ENCODE measurements around the gene EVI5.
"Not testable (repeated sequence)": the region's sequence is repeated elsewhere in the genome, so short reads cannot be mapped to it uniquely, and the experiment has no call there.

The EVI5 gene

GRCh38 chr1:92690212-92690906 lies 94.5 kb downstream of the EVI5 start:
- DNase-seq (ENCODE audit: low spot score), result no peak

- no peak for DNase-seq (ENCODE audit: low spot score)
These were observed 104.9 kb downstream of the EVI5 start for GRCh38 chr1:92679980-92680379.

DNA sequence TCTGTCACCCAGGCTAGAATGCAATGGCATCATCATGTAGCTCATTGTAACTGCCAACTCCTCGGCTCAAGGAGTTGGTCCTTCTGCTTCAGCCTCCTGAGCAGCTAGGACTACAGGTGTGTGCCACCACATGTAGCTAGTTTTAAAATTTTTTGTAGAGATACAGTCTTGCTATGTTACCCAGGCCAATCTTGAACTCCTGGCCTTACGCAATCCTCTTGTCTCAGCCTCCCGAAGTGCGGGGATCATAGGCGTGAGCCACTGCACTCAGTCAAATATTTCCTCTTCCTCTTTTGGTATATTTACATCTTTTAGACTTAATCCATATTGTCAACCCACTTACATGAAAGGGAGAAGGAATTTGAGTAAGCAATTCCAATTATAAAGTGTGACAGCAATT lies 121.1 kb downstream of the EVI5 start:
- DNase-seq (ENCODE audit: low spot score), result no peak

- DNase-seq (ENCODE audit: low spot score), result no peak
These were observed 122.9 kb downstream of the EVI5 start for GRCh38 chr1:92662048-92662447.

DNA sequence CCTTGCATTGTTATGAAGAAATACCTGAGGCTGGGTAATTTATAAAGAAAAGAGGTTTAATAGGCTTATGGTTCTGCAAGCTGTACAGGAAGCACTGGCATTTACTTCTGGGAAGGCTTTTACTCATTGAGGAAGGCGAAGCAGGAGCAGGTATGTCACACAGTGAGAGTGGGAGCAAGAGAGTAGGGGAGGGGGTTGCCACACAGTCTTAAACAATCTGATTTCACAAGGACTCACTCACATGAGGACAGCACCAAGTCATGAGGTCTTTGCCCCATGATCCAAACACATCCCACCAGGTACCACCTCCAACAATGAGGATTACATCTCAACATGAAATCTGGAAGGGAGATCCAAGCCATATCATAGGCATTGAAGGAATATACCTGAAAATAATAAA lies 127.2 kb downstream of the EVI5 start:
- DNase-seq (ENCODE audit: low spot score), result no peak

- DNase-seq (ENCODE audit: low spot score), result no peak
These were observed 129.6 kb downstream of the EVI5 start for GRCh38 chr1:92655197-92655801.

GRCh38 chr1:92653605-92654381 lies 131.1 kb downstream of the EVI5 start:
- no peak for DNase-seq (ENCODE audit: low spot score)

GRCh38 chr1:92640686-92641085 lies 144.2 kb downstream of the EVI5 start:
- DNase-seq (ENCODE audit: low spot score), result not testable (repeated sequence)

- no peak for DNase-seq (ENCODE audit: low spot score)
These were observed 146.4 kb downstream of the EVI5 start for GRCh38 chr1:92638498-92638897.

- not testable (repeated sequence) for DNase-seq (ENCODE audit: low spot score)
These were observed 149.7 kb downstream of the EVI5 start for GRCh38 chr1:92635203-92635602.

DNA sequence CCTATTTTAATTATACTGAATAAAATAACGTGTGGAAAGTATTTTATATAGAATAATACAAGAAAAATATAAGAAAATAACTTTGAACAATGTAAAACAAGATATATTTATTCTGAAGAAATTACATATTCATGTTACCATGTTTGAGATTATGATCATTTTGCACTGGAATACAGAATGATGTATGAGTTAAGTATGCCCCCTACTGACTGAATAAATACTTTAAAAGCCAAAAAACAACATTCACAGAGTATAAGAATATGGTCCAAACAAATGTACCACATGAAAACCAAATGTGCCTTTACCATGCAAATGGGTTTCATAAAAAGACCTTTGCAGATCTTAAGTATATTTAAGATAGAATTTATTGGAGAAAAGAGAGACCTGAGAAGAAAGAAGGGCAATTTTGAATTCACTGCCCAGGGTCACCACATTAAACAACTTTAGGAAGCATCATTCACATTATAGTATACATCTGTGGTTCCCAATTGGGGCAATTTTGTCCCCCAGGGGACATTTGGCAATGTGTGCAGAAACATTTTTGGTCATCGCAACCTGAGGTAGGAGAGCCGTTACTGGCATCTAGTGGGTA lies 161.6 kb downstream of the EVI5 start:
- no peak for DNase-seq (ENCODE audit: low spot score)

DNA sequence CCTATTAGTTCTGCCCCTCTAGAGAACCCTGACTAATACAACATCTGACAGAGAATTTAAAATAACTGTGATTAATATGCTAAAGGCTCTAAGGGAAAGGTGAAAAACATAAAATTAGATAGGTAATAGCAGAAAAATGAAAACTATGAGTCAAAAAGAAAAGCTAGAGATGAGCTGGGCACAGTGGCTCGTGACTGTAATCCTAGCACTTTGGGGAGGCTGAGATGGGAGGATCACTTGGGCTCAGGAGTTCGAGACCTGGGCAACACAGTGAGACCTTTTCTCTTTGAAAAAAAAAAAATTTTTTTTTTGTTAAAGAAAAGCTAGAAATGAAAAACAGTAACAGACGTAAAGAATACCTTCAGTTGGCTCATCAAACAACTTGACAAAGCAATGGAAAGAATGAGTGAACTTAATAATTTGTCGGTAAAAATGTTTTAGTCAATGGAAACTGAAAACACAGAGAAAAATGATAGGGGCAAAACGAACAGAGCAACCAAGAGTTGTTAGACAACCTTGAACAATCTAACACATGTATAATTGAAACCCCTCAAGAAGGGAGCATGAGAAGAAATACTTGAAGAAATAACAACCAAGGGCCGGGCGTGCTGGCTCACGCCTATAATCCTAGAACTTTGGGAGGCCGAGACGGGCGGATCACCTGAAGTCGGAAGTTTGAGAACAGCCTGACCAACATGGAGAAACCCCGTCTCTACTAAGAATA lies 165.3 kb downstream of the EVI5 start:
- DNase-seq (ENCODE audit: low spot score), result no peak

DNA sequence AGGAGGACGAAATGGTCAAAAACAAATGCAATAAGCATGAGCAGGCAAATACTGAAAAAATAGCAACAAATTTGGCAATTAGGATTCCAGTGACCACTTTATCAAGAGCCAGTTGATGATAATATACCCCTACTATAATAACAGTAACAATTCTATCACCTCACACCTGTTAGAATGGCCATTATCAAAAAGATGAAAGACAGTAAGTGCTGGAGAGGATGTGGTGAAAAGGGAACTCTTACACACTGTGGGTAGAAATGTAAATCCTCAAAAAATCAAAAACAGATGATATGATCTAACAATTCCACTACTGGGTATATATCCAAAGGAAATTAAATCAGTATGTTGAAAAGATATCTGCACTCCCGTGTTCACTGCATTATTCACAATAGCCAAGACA lies 183.9 kb downstream of the EVI5 start:
- DNase-seq (ENCODE audit: low spot score), result no peak

DNA sequence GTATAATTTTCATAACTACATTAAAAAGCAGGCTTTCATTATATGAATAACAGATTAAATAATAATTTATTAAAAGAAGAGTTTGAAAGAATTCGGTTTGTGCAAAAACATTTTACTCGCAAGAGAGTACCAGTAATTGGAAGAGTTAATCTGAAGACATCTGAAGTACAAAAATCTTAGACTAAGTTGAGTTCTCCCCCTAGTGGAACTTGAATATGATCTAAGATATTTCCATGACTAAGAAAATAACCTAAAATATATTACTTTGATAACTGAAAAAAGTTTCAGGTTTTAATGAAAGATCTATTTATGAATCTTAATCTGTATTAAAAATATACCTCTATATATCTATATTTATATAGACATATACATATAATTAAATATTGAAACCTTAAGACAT lies 185.7 kb downstream of the EVI5 start:
- DNase-seq (ENCODE audit: low spot score), result peak; percentile 22

DNA sequence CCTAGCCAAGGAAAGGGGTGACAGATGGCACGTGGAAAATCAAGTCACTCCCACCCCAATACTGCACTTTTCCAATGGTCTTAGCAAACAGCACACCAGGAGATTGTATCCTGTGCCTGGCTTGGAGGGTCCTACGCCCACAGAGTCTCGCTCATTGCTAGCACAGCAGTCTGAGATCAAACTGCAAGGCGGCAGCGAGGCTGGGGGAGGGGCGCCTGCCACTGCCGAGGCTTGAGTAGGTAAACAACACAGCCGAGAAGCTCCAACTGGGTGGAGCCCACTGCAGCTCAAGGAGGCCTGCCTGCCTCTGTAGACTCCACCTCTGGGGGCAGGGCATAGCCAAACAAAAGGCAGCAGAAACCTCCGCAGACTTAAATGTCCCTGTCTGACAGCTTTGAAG lies 195.5 kb downstream of the EVI5 start:
- DNase-seq (ENCODE audit: low spot score), result not testable (repeated sequence)

- DNase-seq (ENCODE audit: low spot score), result no peak
These were observed 197.5 kb downstream of the EVI5 start for GRCh38 chr1:92587445-92587844.

DNA sequence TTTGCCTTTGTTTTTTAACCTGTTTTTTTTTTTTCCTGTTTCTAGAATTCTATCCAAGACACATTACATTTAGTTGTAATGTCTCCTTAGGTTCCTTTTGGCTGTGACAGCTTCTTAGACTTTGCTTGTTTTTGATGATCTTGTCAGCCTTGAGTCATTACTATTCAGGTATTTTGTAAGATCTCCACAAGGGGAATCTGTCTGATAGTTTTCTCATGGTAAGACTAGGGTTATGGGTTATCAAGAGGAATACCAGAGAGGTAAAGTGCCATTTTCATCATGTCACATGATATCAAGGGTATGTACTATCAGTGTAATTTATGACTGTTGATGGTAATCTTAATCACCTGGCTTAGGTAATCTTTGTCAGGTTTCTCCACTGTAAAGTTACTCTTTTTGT lies 199.1 kb downstream of the EVI5 start:
- no peak for DNase-seq (ENCODE audit: low spot score)

DNA sequence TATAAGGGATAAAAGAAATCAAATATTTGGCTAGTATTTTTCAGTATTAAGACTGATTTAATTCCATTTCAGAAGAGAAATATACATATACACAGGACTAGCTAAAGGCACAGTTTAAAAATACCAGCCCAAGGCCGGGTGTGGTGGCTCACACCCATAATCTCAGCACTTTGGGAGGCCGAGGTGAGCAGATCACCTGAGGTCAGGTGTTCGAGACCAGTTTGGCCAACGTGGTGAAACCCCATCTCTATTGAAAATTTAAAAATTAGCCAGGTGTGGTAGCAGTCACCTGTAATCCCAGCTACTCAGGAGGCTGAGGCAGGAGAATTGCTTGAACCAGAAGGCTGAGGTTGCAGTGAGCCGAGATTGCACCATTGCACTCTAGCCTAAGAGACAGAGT lies 200.1 kb downstream of the EVI5 start:
- DNase-seq (ENCODE audit: low spot score), result not testable (repeated sequence)

GRCh38 chr1:92583821-92584760 lies 200.8 kb downstream of the EVI5 start:
- DNase-seq (ENCODE audit: low spot score), result no peak

GRCh38 chr1:92577261-92577895 lies 207.5 kb downstream of the EVI5 start:
- no peak for DNase-seq (ENCODE audit: low spot score)

GRCh38 chr1:92575123-92575522 lies 209.8 kb downstream of the EVI5 start:
- no peak for DNase-seq (ENCODE audit: low spot score)
